GM23248 (cell line): ENCODE data around the gene TMEM131L.

Experiments used
- EZH2 ChIP-seq: fragments of 200-600 bp; sonication (generic); IDR thresholded peaks from 2 replicates; pipeline ENCODE4 v1.6.1; 2018; ENCODE audit warnings: antibody characterized with exemption, mild to moderate bottlenecking; ENCODE audit not compliant: insufficient read depth, poor library complexity, severe bottlenecking
- EZH2phosphoT487 ChIP-seq: fragments of 200-600 bp; sonication (generic); IDR thresholded peaks from 2 replicates; pipeline ENCODE4 v1.6.1; 2018; ENCODE audit warnings: antibody characterized with exemption, moderate library complexity, mild to moderate bottlenecking, low read depth; ENCODE audit not compliant: insufficient read depth

DNA sequence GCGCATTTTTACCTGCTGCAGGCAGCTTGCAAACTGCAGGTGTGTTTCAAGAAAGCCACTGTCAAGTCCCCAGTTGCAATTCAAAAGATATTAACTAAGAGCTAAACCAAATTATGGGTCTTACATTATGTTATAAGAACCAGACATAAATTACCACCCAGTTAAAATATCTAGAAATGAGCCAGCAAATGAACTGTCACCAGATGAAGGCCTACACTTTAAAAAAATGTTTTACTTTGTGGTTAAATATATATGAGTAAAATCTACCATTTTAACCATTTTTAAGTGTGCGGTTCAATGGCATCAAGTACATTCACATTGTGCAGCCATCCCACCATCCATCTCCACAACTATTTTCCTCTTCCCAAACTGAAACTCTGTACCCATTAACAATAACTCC is 32.0 kb upstream of the TMEM131L start:
- TF ChIP-seq EZH2 = no peak
- TF ChIP-seq EZH2phosphoT487 = no peak
